Kidney epithelial cell (primary cell): ENCODE data around the gene KBTBD3. TPM values are rescaled to one million over a fixed set of nuclear protein-coding genes. Genes with fewer than 3 reads are reported as not detected.

Experiments
- DNase-seq: peaks from one replicate; pipeline ENCODE4 v3.0.0-alpha.2; 2010; ENCODE audit warnings: low read depth
- H3K27me3 ChIP-seq: 2 replicates; pipeline ENCODE4 v1.6.0; 2011; ENCODE audit warnings: low read length; ENCODE audit not compliant: control insufficient read depth, insufficient read depth
- H3K36me3 ChIP-seq: 2 replicates; pipeline ENCODE4 v1.5.1; 2011; ENCODE audit warnings: low read length; ENCODE audit not compliant: control insufficient read depth, insufficient read depth
- H3K4me3 ChIP-seq: 2 replicates; pipeline ENCODE4 v1.5.1; 2011; ENCODE audit warnings: low read depth, mild to moderate bottlenecking, control low read depth, low read length
- total RNA-seq: library from RNA; depleted of rRNA; stranded (reverse); fragments of >200 nt; gene quantifications from 2 replicates; pipeline ENCODE4 v1.2.3, GENCODE V29; 2015
- TF ChIP-seq, protein P1 (sequence below): IDR thresholded peaks from 2 replicates; pipeline ENCODE4 v1.5.1; 2011; ENCODE audit warnings: mild to moderate bottlenecking, moderate library complexity, low read length, control low read depth, inconsistent platforms; ENCODE audit not compliant: insufficient read depth, poor library complexity, severe bottlenecking

Gene KBTBD3
- total RNA-seq, 1 donor from 2014 or later = 1.6 TPM

DNA sequence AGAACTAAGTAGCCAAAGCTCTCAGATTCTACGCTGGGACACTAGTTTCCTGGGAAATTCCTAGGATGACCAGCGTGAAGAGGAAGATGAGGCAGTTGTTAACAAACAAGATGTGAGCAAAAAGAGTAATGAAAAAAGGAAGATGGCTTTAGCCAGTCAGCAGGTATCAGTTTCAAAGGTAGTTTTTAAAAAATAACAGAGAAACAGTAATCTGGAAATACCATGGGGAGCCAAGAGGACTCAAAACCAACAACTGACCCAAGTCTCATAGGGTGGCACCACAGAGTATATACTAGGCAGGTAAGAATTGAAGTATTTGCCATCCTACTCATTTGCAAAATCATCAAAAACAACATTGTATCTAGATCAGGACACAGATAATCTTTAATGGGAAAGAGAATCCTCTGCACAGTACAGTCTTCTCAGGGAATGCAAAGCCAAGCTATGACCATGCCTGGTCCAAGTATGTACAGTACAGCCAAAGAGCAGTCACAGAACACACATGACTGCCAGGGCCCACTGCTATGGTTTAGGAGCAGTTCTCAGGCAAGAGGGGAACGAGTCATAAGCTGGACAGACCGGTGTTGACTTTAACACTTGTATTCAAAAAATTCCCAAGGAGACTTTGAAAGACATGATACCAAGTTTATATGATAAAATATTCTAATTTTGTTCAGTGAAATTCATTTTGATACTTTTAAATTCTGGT is 75.7 kb downstream of the KBTBD3 start:
- peaks cover 1% of the 10 kb centered on the region for H3K36me3 ChIP-seq
- no peak for DNase-seq
- TF ChIP-seq, protein P1, sequence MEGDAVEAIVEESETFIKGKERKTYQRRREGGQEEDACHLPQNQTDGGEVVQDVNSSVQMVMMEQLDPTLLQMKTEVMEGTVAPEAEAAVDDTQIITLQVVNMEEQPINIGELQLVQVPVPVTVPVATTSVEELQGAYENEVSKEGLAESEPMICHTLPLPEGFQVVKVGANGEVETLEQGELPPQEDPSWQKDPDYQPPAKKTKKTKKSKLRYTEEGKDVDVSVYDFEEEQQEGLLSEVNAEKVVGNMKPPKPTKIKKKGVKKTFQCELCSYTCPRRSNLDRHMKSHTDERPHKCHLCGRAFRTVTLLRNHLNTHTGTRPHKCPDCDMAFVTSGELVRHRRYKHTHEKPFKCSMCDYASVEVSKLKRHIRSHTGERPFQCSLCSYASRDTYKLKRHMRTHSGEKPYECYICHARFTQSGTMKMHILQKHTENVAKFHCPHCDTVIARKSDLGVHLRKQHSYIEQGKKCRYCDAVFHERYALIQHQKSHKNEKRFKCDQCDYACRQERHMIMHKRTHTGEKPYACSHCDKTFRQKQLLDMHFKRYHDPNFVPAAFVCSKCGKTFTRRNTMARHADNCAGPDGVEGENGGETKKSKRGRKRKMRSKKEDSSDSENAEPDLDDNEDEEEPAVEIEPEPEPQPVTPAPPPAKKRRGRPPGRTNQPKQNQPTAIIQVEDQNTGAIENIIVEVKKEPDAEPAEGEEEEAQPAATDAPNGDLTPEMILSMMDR = no peak
- no peak overlapping the region for H3K4me3 ChIP-seq
- no peaks in the 10 kb centered on the region for H3K27me3 ChIP-seq

Other genes starting within 250 kb of the KBTBD3 start
- gene MSANTD4, start 55.1 kb downstream of the KBTBD3 start, total RNA-seq = 22.9 and 33.8 TPM in 2 replicates
- 57.7 and 62.9 TPM in 2 replicates for gene AASDHPPT, start 315 bp upstream of the KBTBD3 start, total RNA-seq